Measurements from ENCODE around the gene AREG. TPM values are rescaled to one million over a fixed set of nuclear protein-coding genes. Genes with fewer than 3 reads are reported as not detected.

Gene AREG
- polyA plus RNA-seq, 3 donors from 2014 or later, result 17.7 to 38.8 (median 28.8) TPM

DNA sequence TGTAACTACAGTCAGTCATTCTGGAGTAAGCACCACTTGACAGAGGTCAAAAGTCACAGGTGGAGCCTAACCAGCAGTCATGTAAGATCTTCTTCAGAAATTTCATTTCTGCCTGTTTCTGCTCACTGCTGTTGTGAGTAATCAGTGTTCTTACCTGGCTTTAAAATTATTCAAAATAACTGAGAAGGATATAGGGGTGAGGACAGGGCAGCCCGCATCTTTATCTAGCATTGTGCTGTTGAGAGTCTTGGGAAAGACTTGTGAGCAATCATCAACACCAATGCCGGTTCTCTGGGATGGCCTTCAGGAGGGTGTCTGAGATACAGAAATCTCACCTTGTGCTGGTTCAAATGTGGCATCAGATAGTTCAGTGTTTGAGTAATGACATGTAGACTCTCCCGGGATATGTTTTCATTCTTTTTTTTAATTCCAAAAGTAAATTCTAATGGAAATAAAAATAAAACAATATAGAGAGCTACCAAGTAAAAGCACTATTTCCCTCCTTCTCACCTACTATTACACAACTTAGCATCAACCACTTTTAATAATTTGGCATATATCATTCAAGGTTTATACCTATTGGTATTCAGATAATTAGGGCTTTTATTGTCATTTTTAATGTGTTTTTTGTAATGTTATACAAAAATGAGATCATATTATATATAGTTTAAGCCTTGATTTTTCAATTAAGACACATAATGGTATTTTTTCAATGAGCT lies 37.1 kb downstream of the AREG start:
- H3K27me3 Mint-ChIP-seq (ENCODE audit: low read depth in 3 of 3), result peaks cover 0 to 3% (median 0%) of the 10 kb centered on the region in 3 donors
- no peaks in the 10 kb centered on the region for H3K9me3 Mint-ChIP-seq
- no peaks in the 10 kb centered on the region for H3K4me1 Mint-ChIP-seq
- no peak overlapping the region for H3K4me3 Mint-ChIP-seq
- DNase-seq, result no peak
- no peak overlapping the region for H3K27ac Mint-ChIP-seq
- H3K36me3 Mint-ChIP-seq, result no peaks in the 10 kb centered on the region

DNA sequence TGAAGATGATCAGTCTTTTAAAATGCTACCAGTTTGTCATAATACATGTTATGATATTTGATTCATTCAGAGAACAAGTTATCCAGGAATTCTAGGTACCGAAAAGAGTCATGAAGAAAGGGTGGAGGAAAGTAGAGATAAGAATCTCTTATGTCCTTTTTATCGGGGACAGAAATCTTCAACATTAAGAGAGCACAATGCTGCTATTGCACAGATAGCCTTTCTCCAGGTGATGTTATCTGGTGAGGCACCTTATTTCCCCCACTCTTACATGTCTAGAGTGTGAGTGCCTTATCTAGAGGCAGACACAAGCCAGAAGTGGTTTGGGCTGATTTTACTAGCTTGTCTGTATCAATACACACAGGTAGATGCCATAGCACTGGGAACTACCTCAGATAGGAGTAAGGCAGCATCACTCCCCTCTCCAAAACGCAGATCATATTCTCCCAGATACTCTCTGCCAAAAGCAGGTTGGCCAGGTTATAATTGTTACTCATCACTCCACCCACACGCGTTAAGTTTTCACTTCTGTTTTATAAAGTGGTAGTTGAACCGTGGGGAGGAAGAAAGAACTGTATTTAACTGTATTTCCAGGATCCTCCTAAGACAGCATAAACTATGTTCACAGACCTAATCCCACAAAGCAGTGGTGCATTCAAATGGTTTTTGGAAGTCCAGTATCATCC lies 38.4 kb downstream of the AREG start:
- H3K36me3 Mint-ChIP-seq, result no peaks in the 10 kb centered on the region

DNA sequence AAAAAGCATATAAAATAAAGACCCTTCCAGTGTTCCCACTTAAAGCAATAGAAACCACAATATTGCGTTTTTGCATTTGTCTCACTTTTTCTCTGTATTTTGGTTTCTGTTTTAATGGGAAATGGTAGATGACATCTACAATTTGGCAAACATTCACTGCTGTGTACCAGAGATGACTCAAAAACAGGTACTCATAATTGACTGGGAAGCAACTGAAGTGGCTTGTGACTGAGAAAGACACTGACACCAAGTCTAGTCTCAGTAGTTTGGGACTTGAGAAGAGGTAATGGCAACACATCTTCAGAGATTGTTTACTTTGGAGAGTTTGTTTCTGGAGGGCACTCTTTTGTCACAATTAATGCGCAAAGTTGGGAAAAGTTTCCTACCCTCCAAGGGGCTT lies 42.0 kb downstream of the AREG start:
- no peaks in the 10 kb centered on the region for H3K36me3 Mint-ChIP-seq
- no peak overlapping the region for H3K4me3 Mint-ChIP-seq
- no peak for DNase-seq
- no peak overlapping the region for H3K27ac Mint-ChIP-seq
- H3K9me3 Mint-ChIP-seq, result no peaks in the 10 kb centered on the region
- H3K27me3 Mint-ChIP-seq (ENCODE audit: low read depth in 3 of 3), result peaks cover 0 to 3% (median 0%) of the 10 kb centered on the region in 3 donors
- no peaks in the 10 kb centered on the region for H3K4me1 Mint-ChIP-seq

More for the DNA sequence above, 38.4 kb downstream of the AREG start:
- H3K27ac Mint-ChIP-seq, result no peak overlapping the region
- no peaks in the 10 kb centered on the region for H3K9me3 Mint-ChIP-seq
- H3K4me3 Mint-ChIP-seq, result no peak overlapping the region
- peaks cover 0 to 3% (median 0%) of the 10 kb centered on the region in 3 donors for H3K27me3 Mint-ChIP-seq (ENCODE audit: low read depth in 3 of 3)
- no peaks in the 10 kb centered on the region for H3K4me1 Mint-ChIP-seq
- DNase-seq, result no peak

DNA sequence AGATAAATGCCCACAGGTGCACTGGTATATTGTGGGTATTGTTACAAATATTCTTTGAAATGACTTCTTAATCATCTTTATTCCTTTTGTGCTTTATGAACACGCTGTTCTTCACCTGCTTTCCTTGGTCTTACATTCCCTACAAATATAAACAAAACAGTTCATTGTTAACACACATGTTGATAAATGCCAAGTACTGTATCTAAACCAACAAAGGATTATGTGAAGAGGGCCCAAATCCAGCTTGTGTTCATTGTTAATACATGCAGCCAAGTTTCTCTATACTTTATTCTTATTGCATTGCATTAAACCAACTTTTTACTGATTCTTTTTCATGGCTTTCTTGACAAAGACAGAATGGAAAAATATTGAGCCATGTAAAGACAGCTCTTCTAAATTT lies 42.8 kb downstream of the AREG start:
- Mint-ChIP-seq H3K27me3 (ENCODE audit: low read depth in 3 of 3) (peaks cover 0 to 6% (median under 1%) of the 10 kb centered on the region in 3 donors), H3K27ac (no peak overlapping the region), H3K36me3 (no peaks in the 10 kb centered on the region), H3K4me3 (no peak overlapping the region), H3K4me1 (no peaks in the 10 kb centered on the region), H3K9me3 (peaks cover 0 to under 1% (median 0%) of the 10 kb centered on the region in 6 donors)
- DNase-seq, result no peak

DNA sequence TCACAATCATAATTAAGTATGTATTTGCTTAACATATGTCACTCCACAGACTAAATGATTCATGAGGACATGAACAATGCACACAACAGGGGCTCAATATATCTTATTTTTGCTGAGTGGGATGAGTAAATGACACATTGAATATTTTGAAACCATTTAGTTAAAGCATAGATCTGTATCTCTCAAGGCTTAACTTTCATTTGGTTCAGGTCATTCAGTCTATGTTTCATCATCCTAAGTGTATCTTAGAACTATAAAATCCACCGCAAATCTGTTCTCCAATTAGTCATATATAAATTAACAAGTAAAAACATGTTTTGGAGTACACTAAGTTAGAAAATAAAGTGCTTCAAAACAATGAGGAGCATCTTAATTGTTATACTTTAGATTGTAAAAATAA lies 45.8 kb downstream of the AREG start:
- no peak for DNase-seq
- Mint-ChIP-seq H3K27me3 (ENCODE audit: low read depth in 3 of 3) (peaks cover 0 to 5% (median 3%) of the 10 kb centered on the region in 3 donors), H3K4me3 (no peak overlapping the region), H3K27ac (no peak overlapping the region), H3K9me3 (peaks cover 0 to 2% (median 0%) of the 10 kb centered on the region in 6 donors), H3K36me3 (no peaks in the 10 kb centered on the region), H3K4me1 (no peaks in the 10 kb centered on the region)

DNA sequence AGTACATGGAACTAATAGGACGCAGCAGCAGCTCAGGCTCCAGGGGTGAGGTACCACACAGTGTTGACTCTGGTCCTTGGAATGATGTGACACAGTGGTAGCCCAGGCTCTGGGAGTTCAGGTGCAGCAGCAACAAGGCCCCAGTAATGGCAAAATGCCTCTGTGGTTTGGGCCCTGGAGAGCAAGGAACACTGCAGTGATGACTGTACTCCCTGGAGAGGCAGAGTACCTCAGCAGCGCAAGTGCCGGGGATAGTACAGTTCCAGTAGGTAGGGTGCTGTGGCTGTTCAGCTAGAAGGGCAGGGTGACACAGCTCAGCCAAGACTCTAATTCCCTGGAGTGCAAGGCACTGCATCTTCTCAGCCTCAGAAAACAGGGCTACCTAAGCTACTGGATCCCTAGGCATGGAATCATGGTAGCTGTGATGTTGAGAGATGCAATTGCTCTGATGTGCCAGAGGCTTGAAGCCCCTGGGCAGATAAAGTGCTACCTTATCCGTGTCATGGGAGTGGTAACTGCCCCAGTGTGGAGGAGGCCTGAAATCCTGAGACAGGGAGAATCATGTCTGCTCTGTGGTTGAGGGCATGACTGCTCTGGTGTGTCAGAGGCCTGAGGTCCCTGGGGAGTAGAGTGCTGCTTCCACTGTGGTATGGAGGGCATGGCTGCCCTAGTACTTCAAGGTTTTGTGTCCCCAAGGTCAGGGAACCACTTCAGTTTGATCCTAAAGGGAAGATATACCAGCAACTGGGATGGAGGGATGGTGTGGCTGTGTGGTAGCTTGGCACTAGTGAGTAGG lies 55.2 kb downstream of the AREG start:
- no peak overlapping the region for H3K4me3 Mint-ChIP-seq
- H3K4me1 Mint-ChIP-seq, result no peaks in the 10 kb centered on the region
- H3K27ac Mint-ChIP-seq, result no peak overlapping the region
- H3K9me3 Mint-ChIP-seq, result peaks cover 0 to 4% (median under 1%) of the 10 kb centered on the region in 6 donors
- no peaks in the 10 kb centered on the region for H3K36me3 Mint-ChIP-seq
- DNase-seq, result no peak
- peaks cover 0 to 4% (median 2%) of the 10 kb centered on the region in 3 donors for H3K27me3 Mint-ChIP-seq (ENCODE audit: low read depth in 3 of 3)

DNA sequence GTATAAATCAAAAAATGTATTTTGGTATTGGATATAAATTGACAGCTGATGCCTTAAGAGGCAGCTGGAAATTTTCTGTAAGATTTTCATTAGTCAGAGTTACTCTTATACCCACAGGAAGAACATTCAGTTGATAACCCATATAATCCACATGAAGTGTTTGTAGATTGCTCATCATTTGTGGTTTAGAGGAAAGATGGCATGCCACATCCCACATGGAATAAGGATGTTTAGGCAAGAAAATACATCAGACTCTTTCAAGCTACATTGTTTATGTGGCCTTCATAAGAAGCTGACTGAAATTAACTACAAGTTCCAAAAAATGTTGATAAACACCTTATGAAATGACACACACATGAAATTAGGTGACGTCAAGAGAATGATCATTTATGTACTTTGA lies 56.6 kb downstream of the AREG start:
- Mint-ChIP-seq H3K27ac (no peak overlapping the region), H3K4me3 (no peak overlapping the region), H3K9me3 (peaks cover 0 to 5% (median 2%) of the 10 kb centered on the region in 6 donors), H3K4me1 (no peaks in the 10 kb centered on the region), H3K27me3 (ENCODE audit: low read depth in 3 of 3) (peaks cover 0 to 5% (median 4%) of the 10 kb centered on the region in 3 donors), H3K36me3 (no peaks in the 10 kb centered on the region)
- no peak for DNase-seq

DNA sequence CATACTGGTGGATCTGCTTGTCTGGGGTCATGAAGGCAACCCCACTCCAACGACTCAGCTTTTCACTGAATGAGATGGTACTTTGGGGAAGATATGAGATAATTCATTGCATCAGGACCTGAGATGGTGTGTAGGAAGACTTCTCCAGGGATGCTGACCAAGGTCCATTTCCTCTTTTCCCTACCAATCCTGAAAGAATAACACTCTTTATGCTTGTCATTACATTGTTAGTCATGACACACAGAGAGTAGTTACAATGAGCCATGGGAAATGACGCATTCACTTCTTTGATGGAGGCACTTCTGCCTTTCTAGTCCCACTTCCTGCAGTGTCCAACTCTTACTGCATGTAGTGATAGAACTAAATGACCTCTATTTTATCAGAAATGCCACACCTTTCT lies 58.6 kb downstream of the AREG start:
- no peak overlapping the region for H3K27ac Mint-ChIP-seq
- no peaks in the 10 kb centered on the region for H3K36me3 Mint-ChIP-seq
- no peaks in the 10 kb centered on the region for H3K4me1 Mint-ChIP-seq
- H3K9me3 Mint-ChIP-seq, result peaks cover 0 to 5% (median 3%) of the 10 kb centered on the region in 6 donors
- DNase-seq, result no peak
- H3K27me3 Mint-ChIP-seq (ENCODE audit: low read depth in 3 of 3), result peaks cover 0 to 4% (median 4%) of the 10 kb centered on the region in 3 donors
- no peak overlapping the region for H3K4me3 Mint-ChIP-seq

DNA sequence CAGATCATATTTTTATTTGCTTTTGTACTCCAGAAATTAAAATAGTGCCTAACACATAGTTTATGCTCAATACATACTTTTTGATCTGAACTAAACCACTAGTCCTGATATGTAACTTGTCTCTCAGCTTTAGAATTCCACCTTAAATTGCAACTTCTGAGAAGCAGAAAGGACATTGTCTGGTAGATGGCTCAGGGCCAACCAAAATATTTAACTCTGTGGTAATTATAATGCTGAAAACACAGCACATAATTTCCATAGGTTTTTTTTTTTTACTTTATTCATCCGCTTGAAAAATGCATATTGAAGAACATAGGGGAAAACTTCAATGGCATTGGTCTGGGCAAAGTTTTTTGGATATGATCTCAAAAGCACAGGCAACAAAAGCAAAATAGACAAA lies 59.3 kb downstream of the AREG start:
- no peak for DNase-seq
- Mint-ChIP-seq H3K36me3 (no peaks in the 10 kb centered on the region), H3K9me3 (peaks cover 0 to 5% (median 2%) of the 10 kb centered on the region in 6 donors), H3K27me3 (ENCODE audit: low read depth in 3 of 3) (peaks cover 0 to 4% (median 3%) of the 10 kb centered on the region in 3 donors), H3K4me1 (no peaks in the 10 kb centered on the region), H3K4me3 (no peak overlapping the region), H3K27ac (no peak overlapping the region)

Other genes starting within 250 kb of the AREG start
- gene EPGN, start 136.7 kb upstream of the AREG start, polyA plus RNA-seq, result not detected
- not detected for gene EREG, start 80.0 kb upstream of the AREG start, polyA plus RNA-seq

Measured in immature natural killer cell (primary cell).